GM12891 (cell line): Measurements from ENCODE around the gene TMEM91.
"Not testable (repeated sequence)": the region's sequence is repeated elsewhere in the genome, so short reads cannot be mapped to it uniquely, and the experiment has no call there.

ENCODE experiments used
- DNase-seq: peaks from one replicate; pipeline ENCODE4 v3.0.0; 2011; ENCODE audit warnings: low spot score; ENCODE audit not compliant: insufficient read length
- FAIRE-seq: peaks from 2 replicates; lab custom pipeline; 2011; peaks lifted over from hg19 to GRCh38; lab: Jason Lieb, UNC
- PAX5 ChIP-seq: IDR thresholded peaks from 2 replicates; pipeline ENCODE4 v1.6.1; 2011; ENCODE audit warnings: low read length, moderate library complexity, mild to moderate bottlenecking; ENCODE audit not compliant: insufficient read depth, severe bottlenecking
- POLR2A ChIP-seq: IDR thresholded peaks from 2 replicates; pipeline ENCODE4 v1.6.1; 2011; ENCODE audit warnings: low read depth, low read length, control low read depth
- POLR2AphosphoS5 ChIP-seq: IDR thresholded peaks from 2 replicates; pipeline ENCODE4 v1.6.1; 2011; ENCODE audit warnings: low read depth, low read length, control low read depth
- POU2F2 ChIP-seq: IDR thresholded peaks from 2 replicates; pipeline ENCODE4 v1.6.1; 2011; ENCODE audit warnings: low read depth, mild to moderate bottlenecking, control low read depth, low read length, moderate library complexity
- SPI1 ChIP-seq: IDR thresholded peaks from 2 replicates; pipeline ENCODE4 v1.6.1; 2011; ENCODE audit warnings: low read depth, low read length, control low read depth
- TAF1 ChIP-seq: IDR thresholded peaks from 2 replicates; pipeline ENCODE4 v1.6.1; 2011; ENCODE audit warnings: low read depth, low read length, control low read depth

Gene TMEM91

DNA sequence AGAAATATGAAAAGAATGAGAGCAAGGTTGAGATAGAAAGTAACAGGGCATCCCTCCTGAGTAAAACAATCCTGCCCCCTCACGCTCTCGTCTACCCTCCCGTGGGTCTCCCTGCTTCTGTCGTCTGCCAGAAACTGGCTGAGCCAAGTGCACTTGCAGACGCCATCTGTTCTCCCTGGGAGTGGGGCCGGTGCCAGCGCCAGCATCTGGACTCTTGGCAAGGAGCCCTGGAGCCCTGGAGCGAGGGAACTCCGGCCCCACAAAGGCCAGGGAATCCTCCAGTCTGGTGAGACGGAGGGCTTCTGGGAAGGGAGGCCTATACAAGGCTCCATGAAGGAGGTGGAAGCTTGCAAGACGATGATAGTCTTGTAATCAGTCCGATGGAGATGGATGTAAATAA lies 2.3 kb upstream of the TMEM91 start:
- no peak for FAIRE-seq
- DNase-seq, result no peak
- TF ChIP-seq POLR2AphosphoS5, result no peak
- no peak for TF ChIP-seq POLR2A
- no peak for TF ChIP-seq SPI1
- no peak for TF ChIP-seq TAF1
- no peak for TF ChIP-seq POU2F2
- TF ChIP-seq PAX5, result no peak

GRCh38 chr19:41376998-41377365 lies 649 bp downstream of the TMEM91 start:
- no peak for DNase-seq
- FAIRE-seq, result peak; percentile 76
- TF ChIP-seq PAX5 (no peak), POU2F2 (no peak), TAF1 (no peak), SPI1 (no peak), POLR2AphosphoS5 (no peak), POLR2A (no peak)

DNA sequence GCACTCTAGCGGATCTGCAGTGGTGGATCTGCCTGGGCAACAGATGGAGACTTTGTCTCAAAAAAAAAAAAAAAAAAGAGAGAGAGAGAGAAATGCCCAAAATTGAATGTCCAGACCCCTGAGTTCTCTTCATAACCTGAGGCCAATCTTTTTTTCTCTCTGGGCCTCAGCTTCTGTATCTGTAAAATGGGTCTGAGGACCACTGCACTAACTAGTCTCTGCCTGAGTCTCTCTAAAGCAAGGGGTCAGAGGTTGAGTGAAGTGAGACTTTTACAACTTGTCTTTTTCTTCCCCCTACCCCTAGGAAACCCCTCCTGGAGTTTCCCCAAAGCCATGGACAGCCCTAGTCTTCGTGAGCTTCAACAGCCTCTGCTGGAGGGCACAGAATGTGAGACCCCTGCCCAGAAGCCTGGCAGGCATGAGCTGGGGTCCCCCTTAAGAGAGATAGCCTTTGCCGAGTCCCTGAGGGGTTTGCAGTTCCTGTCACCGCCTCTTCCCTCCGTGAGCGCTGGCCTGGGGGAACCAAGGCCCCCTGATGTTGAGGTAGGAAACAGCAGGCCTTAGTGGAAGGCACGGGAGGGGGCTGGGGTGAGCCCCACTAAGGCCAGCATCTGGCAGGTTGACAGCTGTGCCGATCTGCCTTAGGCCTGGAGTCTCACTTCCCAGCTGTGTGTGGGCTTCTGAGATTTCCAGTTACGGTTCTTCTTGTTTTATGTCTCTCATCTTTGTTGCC lies 1.8 kb downstream of the TMEM91 start:
- DNase-seq, result peak; percentile 58

GRCh38 chr19:41381536-41381935 lies 5.2 kb downstream of the TMEM91 start:
- not testable (repeated sequence) for DNase-seq, FAIRE-seq

More for the DNA sequence above, 1.8 kb downstream of the TMEM91 start:
- peak; percentile 71 for FAIRE-seq
- 0 out of 2 replicates have a peak, but pooled peaks have one; percentile 45 for TF ChIP-seq POU2F2
- TF ChIP-seq PAX5, result no peak
- TF ChIP-seq SPI1, result peak; percentile 47; the same call in 1 of the 2 replicates
- TF ChIP-seq POLR2A, result no peak

GRCh38 chr19:41384351-41384750 lies 8.0 kb downstream of the TMEM91 start:
- DNase-seq (no peak), FAIRE-seq (no peak)
- TF ChIP-seq POU2F2 (no peak), POLR2A (no peak), PAX5 (no peak), SPI1 (no peak), POLR2AphosphoS5 (no peak), TAF1 (no peak)

- DNase-seq (no peak), FAIRE-seq (no peak)
- TF ChIP-seq PAX5 (no peak), POLR2A (no peak), POLR2AphosphoS5 (no peak), SPI1 (no peak), POU2F2 (no peak), TAF1 (no peak)
These were observed 10.1 kb downstream of the TMEM91 start for GRCh38 chr19:41386442-41386841.

- TF ChIP-seq POU2F2, result no peak
- TF ChIP-seq POLR2AphosphoS5, result no peak
- no peak for TF ChIP-seq SPI1
- no peak for TF ChIP-seq PAX5
- TF ChIP-seq POLR2A, result no peak
- TF ChIP-seq TAF1, result no peak
- FAIRE-seq (no peak), DNase-seq (no peak)
These were observed 15.3 kb downstream of the TMEM91 start for GRCh38 chr19:41391618-41392017.

DNA sequence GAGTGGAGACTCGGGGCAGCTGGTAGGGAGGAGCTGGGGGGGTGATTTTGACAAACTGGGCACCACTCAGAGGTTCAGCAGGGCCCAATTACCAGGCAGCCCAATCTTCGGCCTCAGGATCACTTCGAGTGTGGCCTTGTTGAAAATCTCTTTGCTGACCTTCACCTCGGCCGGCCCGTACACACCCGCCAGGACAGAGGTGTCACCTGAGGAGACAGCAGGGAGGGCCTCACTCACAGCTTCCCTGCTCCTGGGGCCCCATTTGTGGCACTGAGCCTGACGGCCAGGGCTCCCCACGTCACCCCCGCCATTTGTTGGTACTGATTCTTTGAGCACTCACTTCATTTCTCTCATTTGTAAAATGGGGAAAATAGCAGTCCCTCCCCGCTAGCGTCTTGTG lies 16.4 kb downstream of the TMEM91 start:
- DNase-seq (no peak), FAIRE-seq (no peak)
- TF ChIP-seq POLR2A (no peak), POLR2AphosphoS5 (no peak), SPI1 (no peak), PAX5 (no peak), POU2F2 (no peak), TAF1 (no peak)

DNA sequence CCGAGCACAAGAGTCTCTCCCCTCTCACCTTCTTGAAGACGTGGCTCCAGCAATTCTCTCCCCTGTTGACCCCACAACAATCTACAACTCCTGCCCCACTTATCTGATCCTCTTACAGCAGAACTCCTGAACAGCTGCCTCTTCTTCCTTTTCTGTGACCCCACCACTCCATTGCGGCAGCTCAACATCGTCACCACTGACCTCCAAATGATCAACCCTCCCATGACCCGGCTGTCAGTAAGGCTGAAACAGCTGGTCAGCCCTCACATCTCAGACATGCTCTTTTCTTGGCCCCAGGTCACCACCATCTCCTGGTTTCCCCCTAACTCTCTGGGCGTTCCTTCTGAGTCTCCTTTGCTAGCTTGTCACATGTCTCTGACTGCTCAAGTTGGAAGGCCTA lies 19.0 kb downstream of the TMEM91 start:
- FAIRE-seq, result no peak
- DNase-seq, result no peak
- no peak for TF ChIP-seq PAX5
- TF ChIP-seq TAF1, result no peak
- no peak for TF ChIP-seq SPI1
- no peak for TF ChIP-seq POU2F2

GRCh38 chr19:41397086-41398049 lies 21.0 kb downstream of the TMEM91 start, which contains the start of the genes BCKDHA and EXOSC5:
Gene BCKDHA (plus strand): TSS chr19:41397818. CDS start chr19:41397828, 10 bp downstream.
Gene EXOSC5 (minus strand): TSS chr19:41397359. CDS start chr19:41397328, 31 bp downstream.
- FAIRE-seq, result peak; percentile 99
- peak; percentile 64 for TF ChIP-seq SPI1
- TF ChIP-seq POLR2A, result peak; percentile 81
- peak; percentile 62 for TF ChIP-seq POLR2AphosphoS5
- peak; percentile 87 for TF ChIP-seq TAF1
- peak; percentile 55; the same call in 1 of the 2 replicates for TF ChIP-seq POU2F2
- TF ChIP-seq PAX5, result no peak

More at GRCh38 chr19:41397086-41398049, 21.0 kb downstream of the TMEM91 start, which contains the start of the genes BCKDHA and EXOSC5:
- peak; percentile 92 for DNase-seq
